Lung (tissue), 12 donors: Measurements from ENCODE around the gene MUC4. TPM values are rescaled to one million over a fixed set of nuclear protein-coding genes. Genes with fewer than 3 reads are reported as not detected.
"Not testable (repeated sequence)": the region's sequence is repeated elsewhere in the genome, so short reads cannot be mapped to it uniquely, and the experiment has no call there.

Source experiments
- ATAC-seq: fragments of 200-7000 bp; cut with Tn5 transposase; one replicate; pipeline ENCODE4 v1.9.1; 2020; ENCODE audit warnings: moderate number of reproducible peaks; ENCODE audit not compliant: insufficient read depth, low FRiP score
- DNase-seq, 3 donors: peaks; one replicate each; pipeline ENCODE4 v3.0.0-alpha.2; 2013 to 2017
- H3K27ac ChIP-seq, 2 donors: one replicate each; pipeline ENCODE4 v1.5.1; 2013; ENCODE audit warnings: mild to moderate bottlenecking in 2 of 2, moderate library complexity in 2 of 2, control low read depth in 1 of 2, inconsistent platforms in 1 of 2, low read depth in 1 of 2, low read length in 1 of 2
- H3K27me3 ChIP-seq, 3 donors: one replicate each; pipeline ENCODE4 v1.5.1; 2013; ENCODE audit warnings: low read length in 2 of 3; ENCODE audit not compliant: control insufficient read depth in 3 of 3, insufficient read depth in 3 of 3
- H3K36me3 ChIP-seq, 4 donors: one replicate each; pipeline ENCODE4 v1.5.1; 2013; ENCODE audit warnings: low read length in 4 of 4, mild to moderate bottlenecking in 1 of 4, moderate library complexity in 1 of 4; ENCODE audit not compliant: control insufficient read depth in 4 of 4, insufficient read depth in 4 of 4
- H3K4me1 ChIP-seq, 5 donors: one replicate each; pipeline ENCODE4 v1.5.1; 2013; ENCODE audit warnings: low read length in 5 of 5, mild to moderate bottlenecking in 2 of 5, moderate library complexity in 1 of 5; ENCODE audit not compliant: control insufficient read depth in 5 of 5, insufficient read depth in 5 of 5
- H3K4me3 ChIP-seq: one replicate; pipeline ENCODE4 v1.5.1; 2013; ENCODE audit warnings: mild to moderate bottlenecking, control low read depth, moderate library complexity
- H3K9ac ChIP-seq, 2 donors: one replicate each; pipeline ENCODE4 v1.5.1; 2013; ENCODE audit warnings: low read length in 2 of 2, control low read depth in 1 of 2; ENCODE audit not compliant: insufficient read depth in 1 of 2
- H3K9me3 ChIP-seq, 4 donors: one replicate each; pipeline ENCODE4 v1.5.1; 2013; ENCODE audit warnings: low read length in 3 of 4, mild to moderate bottlenecking in 1 of 4, moderate library complexity in 1 of 4; ENCODE audit not compliant: control insufficient read depth in 4 of 4, insufficient read depth in 3 of 4
- WGBS, 2 donors: extraction: QIAGEN DNeasy Blood & Tissue Kit; methylation state at CpG; one replicate each; pipeline ENCODE4 v1.1.7; 2013; 5-methylcytosine and 5-hydroxymethylcytosine counted together
- polyA plus RNA-seq, 2 donors: library from polyadenylated mRNA; stranded (reverse); fragments of 200-250 nt; gene quantifications; one replicate each; pipeline ENCODE4 v1.2.1, GENCODE V29; 2013
- total RNA-seq, 2 donors: library from RNA; depleted of rRNA in 1 of 2; stranded (reverse); fragments of >200 nt in 1 of 2; gene quantifications; one replicate each; pipeline ENCODE4 v1.2.1, GENCODE V29; 2014 to 2021
- TF ChIP-seq, protein P1 (sequence below): IDR thresholded peaks from 2 replicates; pipeline ENCODE4 v1.5.1; 2012; ENCODE audit warnings: mild to moderate bottlenecking; ENCODE audit errors: control extremely low read depth, extremely low read depth
- donor health status: control.
- donor health status: control.
- donor health status: Bipolar disorder and iron deficiency.
- donor health status: healthy.
- donor health status: DM: yes; HTN: yes; CAD: no.

MUC4 gene
- total and polyA plus RNA-seq, 4 donors = 10.0 to 56.0 (median 21.9) TPM

DNA sequence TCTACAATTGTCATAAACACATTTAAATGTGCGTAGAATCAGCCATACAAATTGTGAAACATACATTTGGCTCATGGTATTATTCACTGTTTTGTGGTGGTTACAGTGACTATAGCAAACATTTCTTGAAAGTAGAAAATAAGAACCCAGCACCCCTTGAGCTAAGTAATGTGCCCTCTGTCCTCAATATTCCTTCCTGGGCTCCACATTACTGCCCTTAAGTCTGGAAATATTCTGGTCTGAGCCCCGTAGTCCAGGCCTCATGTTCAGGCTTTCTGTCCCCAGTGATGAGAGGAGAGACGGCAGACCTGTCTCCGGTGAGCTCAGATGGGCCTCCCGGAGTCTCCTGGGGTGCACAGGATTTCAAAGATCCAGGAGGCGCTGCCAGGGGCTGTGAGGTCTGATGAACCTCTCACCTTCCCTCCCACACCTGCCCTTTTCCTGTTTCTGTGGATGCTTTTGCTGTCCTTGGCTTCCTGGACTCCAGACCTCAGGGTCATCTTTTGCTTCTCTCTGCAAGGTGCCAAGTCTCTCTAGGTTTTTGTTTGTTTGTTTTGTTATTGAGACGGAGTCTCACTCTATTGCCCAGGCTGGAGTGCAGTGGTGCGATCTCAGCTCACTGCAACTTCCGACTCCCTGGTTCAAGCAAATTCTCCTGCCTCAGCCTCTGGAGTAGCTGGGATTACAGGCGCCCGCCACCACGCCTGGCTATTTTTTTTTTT lies 99.8 kb downstream of the MUC4 start:
- ATAC-seq = no peak
- DNase-seq = no peak
- WGBS, 2 donors = 89% methylated on average over 12 of the region's 12 CpGs
- Histone ChIP-seq H3K36me3 (peaks cover 0 to 30% (median 7%) of the 10 kb centered on the region in 4 donors), H3K27ac (no peak overlapping the region), H3K4me1 (no peaks in the 10 kb centered on the region), H3K27me3 (no peaks in the 10 kb centered on the region), H3K9me3 (peaks cover 0 to 2% (median 0%) of the 10 kb centered on the region in 4 donors), H3K9ac (no peak overlapping the region), H3K4me3 (no peak overlapping the region)
- TF ChIP-seq, protein P1, sequence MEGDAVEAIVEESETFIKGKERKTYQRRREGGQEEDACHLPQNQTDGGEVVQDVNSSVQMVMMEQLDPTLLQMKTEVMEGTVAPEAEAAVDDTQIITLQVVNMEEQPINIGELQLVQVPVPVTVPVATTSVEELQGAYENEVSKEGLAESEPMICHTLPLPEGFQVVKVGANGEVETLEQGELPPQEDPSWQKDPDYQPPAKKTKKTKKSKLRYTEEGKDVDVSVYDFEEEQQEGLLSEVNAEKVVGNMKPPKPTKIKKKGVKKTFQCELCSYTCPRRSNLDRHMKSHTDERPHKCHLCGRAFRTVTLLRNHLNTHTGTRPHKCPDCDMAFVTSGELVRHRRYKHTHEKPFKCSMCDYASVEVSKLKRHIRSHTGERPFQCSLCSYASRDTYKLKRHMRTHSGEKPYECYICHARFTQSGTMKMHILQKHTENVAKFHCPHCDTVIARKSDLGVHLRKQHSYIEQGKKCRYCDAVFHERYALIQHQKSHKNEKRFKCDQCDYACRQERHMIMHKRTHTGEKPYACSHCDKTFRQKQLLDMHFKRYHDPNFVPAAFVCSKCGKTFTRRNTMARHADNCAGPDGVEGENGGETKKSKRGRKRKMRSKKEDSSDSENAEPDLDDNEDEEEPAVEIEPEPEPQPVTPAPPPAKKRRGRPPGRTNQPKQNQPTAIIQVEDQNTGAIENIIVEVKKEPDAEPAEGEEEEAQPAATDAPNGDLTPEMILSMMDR = no peak

DNA sequence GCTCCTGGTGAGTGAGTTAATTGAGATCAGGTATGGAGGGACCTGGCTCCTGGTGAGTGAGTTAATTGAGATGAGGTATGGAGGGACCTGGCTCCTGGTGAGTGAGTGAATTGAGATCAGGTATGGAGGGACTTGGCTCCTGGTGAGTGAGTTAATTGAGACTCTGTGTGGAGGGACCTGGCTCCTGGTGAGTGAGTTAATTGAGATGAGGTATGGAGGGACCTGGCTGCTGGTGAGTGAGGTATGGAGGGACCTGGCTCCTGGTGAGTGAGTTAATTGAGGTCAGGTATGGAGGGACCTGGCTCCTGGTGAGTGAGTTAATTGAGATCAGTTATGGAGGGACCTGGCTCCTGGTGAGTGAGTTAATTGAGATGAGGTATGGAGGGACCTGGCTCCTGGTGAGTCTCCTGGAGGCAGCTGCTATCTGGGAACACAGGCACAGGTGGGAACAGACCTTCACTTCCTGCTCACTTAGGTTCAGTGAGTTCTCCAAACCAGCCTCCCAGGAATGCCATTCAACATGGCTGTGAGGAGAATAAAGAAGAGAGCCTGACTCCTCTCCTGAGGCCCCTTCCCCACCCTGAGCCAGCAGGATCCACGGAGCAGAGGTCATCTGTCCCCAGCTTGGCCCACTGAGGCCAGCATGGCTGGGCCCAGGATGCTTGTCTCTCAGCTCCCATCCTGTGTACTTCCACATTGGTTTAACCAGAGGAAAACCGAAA lies 100.5 kb downstream of the MUC4 start:
- 51 to 56% methylated on average over 2 of the region's 2 CpGs for WGBS, 2 donors
- not testable (repeated sequence) for H3K9me3 ChIP-seq, H3K27me3 ChIP-seq, ATAC-seq, H3K9ac ChIP-seq, H3K4me1 ChIP-seq, H3K27ac ChIP-seq, DNase-seq, H3K4me3 ChIP-seq
- H3K36me3 ChIP-seq = peaks cover 0 to 30% (median 7%) of the 10 kb centered on the region in 4 donors

DNA sequence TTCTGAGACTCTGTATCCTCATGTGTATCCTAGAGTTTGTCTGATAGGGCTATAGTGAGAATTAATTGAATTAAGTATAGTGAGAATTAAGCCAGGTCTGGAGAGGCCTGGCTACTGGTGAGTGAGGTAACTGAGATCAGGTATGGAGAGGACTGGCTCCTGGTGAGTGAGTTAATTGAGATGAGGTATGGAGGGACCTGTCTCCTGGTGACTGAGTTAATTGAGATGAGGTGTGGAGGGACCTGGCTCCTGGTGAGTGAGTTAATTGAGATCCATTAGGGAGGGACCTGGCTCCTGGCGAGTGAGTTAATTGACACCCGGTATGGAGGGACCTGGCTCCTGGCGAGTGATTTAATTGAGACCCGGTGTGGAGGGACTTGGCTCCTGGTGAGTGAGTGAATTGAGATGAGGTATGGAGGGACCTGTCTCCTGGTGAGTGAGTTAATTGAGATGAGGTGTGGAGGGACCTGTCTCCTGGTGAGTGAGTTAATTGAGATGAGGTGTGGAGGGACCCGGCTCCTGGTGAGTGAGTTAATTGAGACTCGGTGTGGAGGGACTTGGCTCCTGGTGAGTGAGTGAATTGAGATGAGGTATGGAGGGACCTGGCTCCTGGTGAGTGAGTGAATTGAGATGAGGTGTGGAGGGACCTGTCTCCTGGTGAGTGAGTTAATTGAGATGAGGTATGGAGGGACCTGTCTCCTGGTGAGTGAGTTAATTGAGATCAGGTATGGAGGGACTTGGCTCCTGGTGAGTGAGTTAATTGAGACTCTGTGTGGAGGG lies 101.4 kb downstream of the MUC4 start:
- peaks cover 0 to 30% (median 7%) of the 10 kb centered on the region in 4 donors for H3K36me3 ChIP-seq
- H3K4me1 ChIP-seq, ATAC-seq, H3K9ac ChIP-seq, H3K9me3 ChIP-seq, H3K27ac ChIP-seq, H3K4me3 ChIP-seq, DNase-seq, H3K27me3 ChIP-seq: not testable (repeated sequence)
- 63 to 65% methylated on average over 6 of the region's 6 CpGs for WGBS, 2 donors

DNA sequence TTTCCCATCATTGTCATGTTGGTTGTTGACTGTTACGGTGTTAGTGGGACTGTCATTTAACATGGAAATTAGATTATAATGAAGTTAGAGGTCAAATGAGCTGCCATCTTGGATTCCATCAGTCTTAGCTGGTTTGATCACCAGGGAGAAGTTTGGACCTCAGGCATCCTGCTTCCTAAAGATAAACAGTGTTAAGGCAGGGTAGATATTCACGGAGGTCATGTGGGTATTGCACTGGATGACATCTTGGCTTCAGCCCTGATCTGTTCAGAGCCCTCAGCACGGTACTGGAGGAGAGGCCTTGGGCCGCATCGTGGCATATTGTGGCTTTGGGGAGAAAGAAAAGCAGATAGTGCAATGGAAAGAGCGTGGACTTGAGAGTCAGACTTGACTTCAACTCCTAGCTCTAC lies 102.0 kb downstream of the MUC4 start:
- H3K27ac ChIP-seq = no peak overlapping the region
- TF ChIP-seq, protein P1 = no peak
- DNase-seq (no peak), ATAC-seq (no peak)
- H3K36me3 ChIP-seq = peaks cover 0 to 29% (median 4%) of the 10 kb centered on the region in 4 donors
- peaks cover 0 to 2% (median 0%) of the 10 kb centered on the region in 4 donors for H3K9me3 ChIP-seq
- H3K27me3 ChIP-seq = no peaks in the 10 kb centered on the region
- no peak overlapping the region for H3K4me3 ChIP-seq
- H3K4me1 ChIP-seq = no peaks in the 10 kb centered on the region
- 96 to 100% methylated on average over 6 of the region's 6 CpGs for WGBS, 2 donors
- H3K9ac ChIP-seq = no peak overlapping the region
